HepG2 (cell line): Measurements from ENCODE around the gene ZKSCAN1.
"Not testable (repeated sequence)": the region's sequence is repeated elsewhere in the genome, so short reads cannot be mapped to it uniquely, and the experiment has no call there.

ENCODE experiments used
- ATF2 ChIP-seq: sonication (generic); formaldehyde crosslinking; IDR thresholded peaks from 2 replicates; pipeline ENCODE4 v1.4.0; 2020; ENCODE audit warnings: missing genetic modification reagents
- ATF6 ChIP-seq: sonication (generic); formaldehyde crosslinking; conservative IDR thresholded peaks from 2 replicates; pipeline ENCODE4 v1.4.0; 2020; ENCODE audit warnings: missing genetic modification reagents
- CBX5 ChIP-seq: sonication (generic); formaldehyde crosslinking; IDR thresholded peaks from 2 replicates; pipeline ENCODE4 v1.4.0; 2020; ENCODE audit warnings: missing genetic modification reagents, borderline replicate concordance
- GATAD1 ChIP-seq: IDR thresholded peaks from 2 replicates; pipeline ENCODE4 v1.6.1; 2016; ENCODE audit warnings: missing genetic modification reagents, missing compliant biosample characterization
- IRF2 ChIP-seq: IDR thresholded peaks from 2 replicates; pipeline ENCODE4 v1.6.1; 2018; ENCODE audit warnings: missing genetic modification reagents, missing compliant biosample characterization
- RAD21 ChIP-seq: fragments of 450-650 bp; formaldehyde crosslinking; IDR thresholded peaks from 2 replicates; pipeline ENCODE4 v1.5.0; 2020; ENCODE audit warnings: mild to moderate bottlenecking
- SMAD9 ChIP-seq: sonication (generic); formaldehyde crosslinking; IDR thresholded peaks from 2 replicates; pipeline ENCODE4 v1.5.1; 2020; ENCODE audit warnings: mild to moderate bottlenecking, missing genetic modification reagents
- ZBTB10 ChIP-seq: sonication (generic); formaldehyde crosslinking; IDR thresholded peaks from 2 replicates; pipeline ENCODE4 v1.4.0; 2020; ENCODE audit warnings: missing genetic modification reagents, borderline replicate concordance
- ZNF274 ChIP-seq: sonication (generic); formaldehyde crosslinking; IDR thresholded peaks from 2 replicates; pipeline ENCODE4 v1.5.1; 2020; ENCODE audit warnings: mild to moderate bottlenecking, missing genetic modification reagents
- ZNF510 ChIP-seq: sonication (generic); formaldehyde crosslinking; IDR thresholded peaks from 2 replicates; pipeline ENCODE4 v1.4.0; 2020; ENCODE audit warnings: low read depth, mild to moderate bottlenecking, missing genetic modification reagents
- ZNF629 ChIP-seq: sonication (generic); formaldehyde crosslinking; conservative IDR thresholded peaks from 2 replicates; pipeline ENCODE4 v1.5.0; 2020; ENCODE audit warnings: missing genetic modification reagents
- TF ChIP-seq, protein P1 (sequence below): sonication (generic); formaldehyde crosslinking; IDR thresholded peaks from 2 replicates; pipeline ENCODE4 v1.8.1; 2022; ENCODE audit warnings: low read depth, mild to moderate bottlenecking, missing genetic modification reagents
- TF ChIP-seq, protein P2 (sequence below): sonication (generic); formaldehyde crosslinking; IDR thresholded peaks from 2 replicates; pipeline ENCODE4 v1.5.0; 2020; ENCODE audit warnings: mild to moderate bottlenecking, missing genetic modification reagents, moderate library complexity
- TF ChIP-seq, protein P3 (sequence below): sonication (generic); formaldehyde crosslinking; IDR thresholded peaks from 2 replicates; pipeline ENCODE4 v1.8.0; 2022; ENCODE audit warnings: missing genetic modification reagents, mild to moderate bottlenecking, borderline replicate concordance

DNA sequence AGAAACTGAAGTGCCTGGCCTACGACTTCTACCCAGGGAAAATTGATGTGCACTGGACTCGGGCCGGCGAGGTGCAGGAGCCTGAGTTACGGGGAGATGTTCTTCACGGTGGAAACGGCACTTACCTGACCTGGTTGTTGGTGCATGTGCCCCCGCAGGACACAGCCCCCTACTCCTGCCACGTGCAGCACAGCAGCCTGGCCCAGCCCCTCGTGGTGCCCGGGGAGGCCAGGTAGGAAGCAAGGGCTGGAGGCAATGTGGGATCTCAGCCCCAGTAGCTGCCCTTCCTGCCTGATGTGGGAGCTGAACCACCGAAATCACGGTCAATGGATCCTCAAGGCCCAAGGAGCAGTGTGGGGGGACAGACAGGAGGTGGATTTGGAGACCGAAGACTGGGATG lies 28.1 kb upstream of the ZKSCAN1 start:
- TF ChIP-seq, protein P1, sequence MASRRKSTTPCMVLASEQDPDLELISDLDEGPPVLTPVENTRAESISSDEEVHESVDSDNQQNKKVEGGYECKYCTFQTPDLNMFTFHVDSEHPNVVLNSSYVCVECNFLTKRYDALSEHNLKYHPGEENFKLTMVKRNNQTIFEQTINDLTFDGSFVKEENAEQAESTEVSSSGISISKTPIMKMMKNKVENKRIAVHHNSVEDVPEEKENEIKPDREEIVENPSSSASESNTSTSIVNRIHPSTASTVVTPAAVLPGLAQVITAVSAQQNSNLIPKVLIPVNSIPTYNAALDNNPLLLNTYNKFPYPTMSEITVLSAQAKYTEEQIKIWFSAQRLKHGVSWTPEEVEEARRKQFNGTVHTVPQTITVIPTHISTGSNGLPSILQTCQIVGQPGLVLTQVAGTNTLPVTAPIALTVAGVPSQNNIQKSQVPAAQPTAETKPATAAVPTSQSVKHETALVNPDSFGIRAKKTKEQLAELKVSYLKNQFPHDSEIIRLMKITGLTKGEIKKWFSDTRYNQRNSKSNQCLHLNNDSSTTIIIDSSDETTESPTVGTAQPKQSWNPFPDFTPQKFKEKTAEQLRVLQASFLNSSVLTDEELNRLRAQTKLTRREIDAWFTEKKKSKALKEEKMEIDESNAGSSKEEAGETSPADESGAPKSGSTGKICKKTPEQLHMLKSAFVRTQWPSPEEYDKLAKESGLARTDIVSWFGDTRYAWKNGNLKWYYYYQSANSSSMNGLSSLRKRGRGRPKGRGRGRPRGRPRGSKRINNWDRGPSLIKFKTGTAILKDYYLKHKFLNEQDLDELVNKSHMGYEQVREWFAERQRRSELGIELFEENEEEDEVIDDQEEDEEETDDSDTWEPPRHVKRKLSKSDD (CRISPR knock-in tag) = not testable (repeated sequence)
- TF ChIP-seq IRF2 (CRISPR knock-in tag); GATAD1 (CRISPR knock-in tag); SMAD9 (CRISPR knock-in tag); ZBTB10 (CRISPR knock-in tag); ATF2; ZNF629 (CRISPR knock-in tag); RAD21 (CRISPR knock-in tag); ATF6; CBX5 (CRISPR knock-in tag); ZNF510 (CRISPR knock-in tag); ZNF274 (CRISPR knock-in tag): not testable (repeated sequence)
- TF ChIP-seq, protein P2, sequence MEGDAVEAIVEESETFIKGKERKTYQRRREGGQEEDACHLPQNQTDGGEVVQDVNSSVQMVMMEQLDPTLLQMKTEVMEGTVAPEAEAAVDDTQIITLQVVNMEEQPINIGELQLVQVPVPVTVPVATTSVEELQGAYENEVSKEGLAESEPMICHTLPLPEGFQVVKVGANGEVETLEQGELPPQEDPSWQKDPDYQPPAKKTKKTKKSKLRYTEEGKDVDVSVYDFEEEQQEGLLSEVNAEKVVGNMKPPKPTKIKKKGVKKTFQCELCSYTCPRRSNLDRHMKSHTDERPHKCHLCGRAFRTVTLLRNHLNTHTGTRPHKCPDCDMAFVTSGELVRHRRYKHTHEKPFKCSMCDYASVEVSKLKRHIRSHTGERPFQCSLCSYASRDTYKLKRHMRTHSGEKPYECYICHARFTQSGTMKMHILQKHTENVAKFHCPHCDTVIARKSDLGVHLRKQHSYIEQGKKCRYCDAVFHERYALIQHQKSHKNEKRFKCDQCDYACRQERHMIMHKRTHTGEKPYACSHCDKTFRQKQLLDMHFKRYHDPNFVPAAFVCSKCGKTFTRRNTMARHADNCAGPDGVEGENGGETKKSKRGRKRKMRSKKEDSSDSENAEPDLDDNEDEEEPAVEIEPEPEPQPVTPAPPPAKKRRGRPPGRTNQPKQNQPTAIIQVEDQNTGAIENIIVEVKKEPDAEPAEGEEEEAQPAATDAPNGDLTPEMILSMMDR (CRISPR knock-in tag) = not testable (repeated sequence)
- TF ChIP-seq, protein P3, sequence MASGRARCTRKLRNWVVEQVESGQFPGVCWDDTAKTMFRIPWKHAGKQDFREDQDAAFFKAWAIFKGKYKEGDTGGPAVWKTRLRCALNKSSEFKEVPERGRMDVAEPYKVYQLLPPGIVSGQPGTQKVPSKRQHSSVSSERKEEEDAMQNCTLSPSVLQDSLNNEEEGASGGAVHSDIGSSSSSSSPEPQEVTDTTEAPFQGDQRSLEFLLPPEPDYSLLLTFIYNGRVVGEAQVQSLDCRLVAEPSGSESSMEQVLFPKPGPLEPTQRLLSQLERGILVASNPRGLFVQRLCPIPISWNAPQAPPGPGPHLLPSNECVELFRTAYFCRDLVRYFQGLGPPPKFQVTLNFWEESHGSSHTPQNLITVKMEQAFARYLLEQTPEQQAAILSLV (CRISPR knock-in tag) = not testable (repeated sequence)
